HFF-Myc (cell line): ENCODE data around the gene CDC6.

Experiments
- DNase-seq: peaks from one replicate; pipeline ENCODE4 v3.0.0-alpha.2; 2011; ENCODE audit warnings: low read depth; ENCODE audit errors: extremely low read depth
- H3K4me3 ChIP-seq: replicated peaks from 2 replicates; pipeline ENCODE4 v1.5.1; 2011; ENCODE audit warnings: low read depth, mild to moderate bottlenecking, control low read depth, low read length
- TF ChIP-seq, protein P1 (sequence below): IDR thresholded peaks from 2 replicates; pipeline ENCODE4 v1.5.1; 2012; ENCODE audit warnings: mild to moderate bottlenecking, low read depth, low read length, control low read depth; ENCODE audit errors: missing control alignments

The CDC6 gene

DNA sequence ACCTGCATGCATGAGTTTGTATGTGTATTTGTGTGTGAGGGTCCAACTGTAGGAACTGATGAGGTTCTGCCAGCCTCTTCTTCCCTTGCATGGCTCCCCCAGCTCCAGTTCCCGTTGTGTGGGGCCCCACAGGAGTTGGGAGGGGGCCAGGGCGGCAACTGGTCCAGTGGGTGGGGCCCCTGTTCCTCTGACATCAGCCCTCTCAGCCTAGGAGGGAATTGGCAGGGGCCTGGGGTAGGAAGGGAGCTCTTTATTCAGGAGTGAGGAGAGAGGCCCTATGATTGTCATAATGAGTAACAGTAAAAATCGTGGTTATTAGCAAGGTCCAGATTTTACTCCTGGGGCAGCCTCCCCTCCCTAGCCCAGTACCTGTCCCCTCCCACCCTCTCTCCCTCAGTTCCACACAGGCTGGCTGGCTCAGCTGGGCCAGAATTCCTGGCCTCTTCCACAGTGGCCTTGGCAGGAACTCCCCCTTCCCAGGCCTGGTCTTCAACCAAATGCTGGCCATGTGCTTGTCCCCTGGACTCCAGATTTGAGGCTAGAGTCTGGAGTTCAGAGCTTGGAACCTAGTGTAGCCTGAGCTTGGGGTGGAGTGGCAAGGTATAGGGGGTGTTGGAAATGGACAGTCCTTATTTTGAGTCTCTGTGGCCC, 40.2 kb downstream of the CDC6 start:
- TF ChIP-seq, protein P1, sequence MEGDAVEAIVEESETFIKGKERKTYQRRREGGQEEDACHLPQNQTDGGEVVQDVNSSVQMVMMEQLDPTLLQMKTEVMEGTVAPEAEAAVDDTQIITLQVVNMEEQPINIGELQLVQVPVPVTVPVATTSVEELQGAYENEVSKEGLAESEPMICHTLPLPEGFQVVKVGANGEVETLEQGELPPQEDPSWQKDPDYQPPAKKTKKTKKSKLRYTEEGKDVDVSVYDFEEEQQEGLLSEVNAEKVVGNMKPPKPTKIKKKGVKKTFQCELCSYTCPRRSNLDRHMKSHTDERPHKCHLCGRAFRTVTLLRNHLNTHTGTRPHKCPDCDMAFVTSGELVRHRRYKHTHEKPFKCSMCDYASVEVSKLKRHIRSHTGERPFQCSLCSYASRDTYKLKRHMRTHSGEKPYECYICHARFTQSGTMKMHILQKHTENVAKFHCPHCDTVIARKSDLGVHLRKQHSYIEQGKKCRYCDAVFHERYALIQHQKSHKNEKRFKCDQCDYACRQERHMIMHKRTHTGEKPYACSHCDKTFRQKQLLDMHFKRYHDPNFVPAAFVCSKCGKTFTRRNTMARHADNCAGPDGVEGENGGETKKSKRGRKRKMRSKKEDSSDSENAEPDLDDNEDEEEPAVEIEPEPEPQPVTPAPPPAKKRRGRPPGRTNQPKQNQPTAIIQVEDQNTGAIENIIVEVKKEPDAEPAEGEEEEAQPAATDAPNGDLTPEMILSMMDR: no peak
- no peak for DNase-seq
- H3K4me3 ChIP-seq: no peak overlapping the region

DNA sequence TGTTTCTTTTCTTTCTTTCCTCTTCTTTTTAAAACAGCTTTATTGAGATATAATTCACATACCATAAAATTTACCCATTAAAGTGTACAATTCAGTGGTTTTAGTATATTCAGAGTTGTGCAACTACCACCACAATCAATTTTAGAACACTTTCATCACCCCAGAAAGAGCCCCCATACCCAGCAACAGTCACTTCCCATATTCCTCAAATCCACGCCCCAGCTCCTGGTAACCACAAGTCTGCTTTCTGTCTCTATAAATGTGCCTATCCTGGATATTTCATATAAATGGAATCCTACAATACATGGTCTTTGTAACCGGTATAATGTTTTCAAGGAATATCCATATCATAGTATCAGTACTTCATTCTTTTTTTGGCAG, 40.7 kb downstream of the CDC6 start:
- DNase-seq: no peak
- H3K4me3 ChIP-seq: no peak overlapping the region
- TF ChIP-seq, protein P1: no peak

DNA sequence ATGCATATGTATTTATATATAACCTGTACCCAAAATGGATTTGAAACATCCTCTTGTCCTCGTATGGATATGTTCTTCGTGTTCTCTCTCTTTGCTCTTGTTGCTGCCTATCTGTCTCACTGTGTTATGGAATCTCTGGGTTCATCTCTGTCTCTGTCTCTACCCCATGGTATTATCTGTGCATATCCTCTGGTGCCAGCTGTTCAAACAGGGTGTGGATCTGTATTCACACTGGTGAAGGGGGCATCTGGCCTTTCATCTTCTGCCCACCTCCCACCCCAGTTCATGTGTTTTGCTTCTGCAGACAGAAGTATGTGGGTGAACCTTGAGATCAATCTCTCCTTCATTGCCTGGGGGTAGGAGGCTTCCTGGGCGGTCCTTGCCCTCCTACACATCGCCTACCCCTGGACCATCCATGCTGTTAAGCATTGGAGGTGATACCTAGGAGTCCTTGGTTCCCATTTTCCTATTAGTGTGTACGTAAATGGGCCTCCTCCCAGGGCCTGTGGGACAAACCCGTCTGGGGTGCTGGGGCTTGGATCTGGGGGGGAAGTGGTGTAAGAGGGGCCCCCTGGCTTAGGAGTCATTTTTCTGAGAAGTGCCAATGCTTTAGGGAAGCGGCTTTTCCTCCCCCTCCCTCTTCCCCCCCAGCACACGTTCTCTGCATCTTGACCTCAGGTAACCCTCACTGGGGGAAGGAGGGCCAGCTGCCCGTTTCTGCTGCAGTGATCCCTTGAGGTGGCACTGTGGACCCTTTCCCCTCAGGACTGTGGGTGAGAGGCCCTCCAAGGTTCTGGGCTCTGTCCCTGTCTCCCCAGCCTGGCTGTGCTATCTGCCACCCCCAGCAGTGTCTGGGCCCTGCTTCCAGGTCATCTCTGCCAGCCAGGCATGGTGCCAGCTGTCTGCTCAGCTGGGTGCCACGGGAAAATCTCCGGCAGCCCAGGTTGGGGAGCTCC, 42.4 kb downstream of the CDC6 start:
- DNase-seq: no peak
- TF ChIP-seq, protein P1: no peak

DNA sequence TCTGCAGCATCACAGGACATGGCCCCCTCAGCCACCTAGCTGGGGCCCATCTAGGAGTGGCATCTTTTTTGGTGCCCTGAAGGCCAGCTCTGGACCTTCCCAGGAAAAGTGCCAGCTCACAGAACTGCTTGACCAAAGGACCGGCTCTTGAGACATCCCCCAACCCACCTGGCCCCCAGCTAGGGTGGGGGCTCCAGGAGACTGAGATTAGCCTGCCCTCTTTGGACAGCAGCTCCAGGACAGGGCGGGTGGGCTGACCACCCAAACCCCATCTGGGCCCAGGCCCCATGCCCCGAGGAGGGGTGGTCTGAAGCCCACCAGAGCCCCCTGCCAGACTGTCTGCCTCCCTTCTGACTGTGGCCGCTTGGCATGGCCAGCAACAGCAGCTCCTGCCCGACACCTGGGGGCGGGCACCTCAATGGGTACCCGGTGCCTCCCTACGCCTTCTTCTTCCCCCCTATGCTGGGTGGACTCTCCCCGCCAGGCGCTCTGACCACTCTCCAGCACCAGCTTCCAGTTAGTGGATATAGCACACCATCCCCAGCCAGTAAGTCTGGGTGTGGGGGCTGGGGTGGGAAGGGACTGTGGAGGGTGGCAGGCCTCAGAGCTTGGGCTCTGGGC, 43.3 kb downstream of the CDC6 start:
- no peak for DNase-seq
- no peak overlapping the region for H3K4me3 ChIP-seq
- TF ChIP-seq, protein P1: no peak

More for the DNA sequence above, 42.4 kb downstream of the CDC6 start:
- H3K4me3 ChIP-seq: no peak overlapping the region

DNA sequence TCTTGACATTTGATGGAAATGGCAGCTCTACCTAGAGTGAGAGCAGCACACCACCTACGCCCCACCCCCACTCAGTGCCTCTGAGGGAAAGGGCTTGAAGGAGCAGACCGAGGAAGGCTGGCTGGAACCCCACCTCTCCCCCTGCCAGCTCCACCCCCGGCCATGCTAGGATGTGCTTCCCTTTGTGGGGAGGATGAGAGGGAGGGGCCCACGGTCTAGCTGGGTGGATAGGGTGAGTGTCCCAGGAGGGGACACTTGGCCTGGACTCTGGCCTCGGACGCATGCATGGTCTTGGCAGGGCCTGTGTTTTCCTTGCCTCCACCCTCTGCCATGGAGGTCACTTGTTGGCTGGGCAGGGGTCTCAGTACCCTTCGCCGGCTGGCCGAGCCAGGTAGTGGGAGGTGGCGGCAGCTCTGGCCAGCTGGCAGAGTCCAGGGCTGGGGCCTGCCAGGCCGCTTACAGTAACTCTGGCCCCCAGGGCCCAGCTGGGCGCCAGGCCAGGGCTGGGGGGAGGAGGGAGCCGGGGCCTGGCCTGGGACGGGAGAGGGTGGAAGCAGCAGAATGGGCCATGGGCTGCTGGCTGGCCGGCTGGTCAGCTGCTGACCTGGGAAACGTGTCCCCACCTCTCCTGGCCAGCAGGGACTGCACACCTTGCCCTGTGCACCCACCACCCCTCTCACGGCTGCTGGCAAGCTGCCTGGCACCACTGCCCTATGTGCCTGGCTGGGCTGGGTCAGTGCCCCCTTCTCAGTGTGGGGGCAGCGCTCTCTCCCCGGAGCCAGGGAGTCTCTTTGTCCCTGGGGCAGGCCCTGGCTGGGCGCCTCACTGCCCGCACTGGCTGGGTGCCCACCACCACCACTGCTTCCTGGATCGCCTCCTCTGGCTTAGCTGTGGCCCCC, 44.3 kb downstream of the CDC6 start:
- TF ChIP-seq, protein P1: no peak
- no peak overlapping the region for H3K4me3 ChIP-seq

DNA sequence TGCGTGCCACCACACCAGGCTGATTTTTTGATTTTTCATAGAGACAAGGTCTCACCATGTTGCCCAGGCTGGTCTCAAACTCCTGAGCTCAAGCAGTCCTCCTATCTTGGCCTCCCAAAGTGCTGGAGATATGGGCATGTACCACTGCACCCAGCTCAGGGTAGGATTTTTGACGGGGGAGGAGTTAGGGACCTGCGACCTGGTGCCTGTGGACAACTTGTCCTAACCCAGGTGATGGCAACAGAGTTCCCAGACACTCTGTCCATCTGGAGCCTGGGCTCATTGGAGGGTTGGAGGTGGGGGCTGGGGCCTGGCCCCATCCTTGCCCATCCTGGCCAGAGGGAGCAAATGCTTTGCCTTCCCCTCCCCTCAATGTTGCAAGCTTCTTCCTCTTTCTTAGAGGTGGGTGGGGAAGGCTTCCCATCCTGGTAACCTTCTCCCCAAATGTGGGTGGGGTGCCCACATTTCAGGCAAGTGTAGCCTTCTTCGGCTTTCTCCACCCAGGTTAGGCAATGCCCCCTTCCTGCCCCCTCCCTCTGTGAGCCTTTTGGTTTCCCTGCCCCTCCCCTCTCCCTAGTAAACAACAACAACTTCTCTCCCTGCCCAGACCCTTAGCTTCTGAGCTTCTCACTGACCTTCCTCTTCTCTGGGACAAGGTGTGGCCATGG, 46.2 kb downstream of the CDC6 start:
- DNase-seq: no peak
- H3K4me3 ChIP-seq: no peak overlapping the region
- TF ChIP-seq, protein P1: no peak

More for the DNA sequence above, 44.3 kb downstream of the CDC6 start:
- no peak for DNase-seq
